Medulla oblongata (tissue), 1 donor: Measurements from ENCODE around the gene PTPRJ.

Source experiments
- DNase-seq: peaks from one replicate; pipeline ENCODE4 v3.0.0-alpha.2; 2015; ENCODE audit errors: extremely low spot score

Gene PTPRJ

DNA sequence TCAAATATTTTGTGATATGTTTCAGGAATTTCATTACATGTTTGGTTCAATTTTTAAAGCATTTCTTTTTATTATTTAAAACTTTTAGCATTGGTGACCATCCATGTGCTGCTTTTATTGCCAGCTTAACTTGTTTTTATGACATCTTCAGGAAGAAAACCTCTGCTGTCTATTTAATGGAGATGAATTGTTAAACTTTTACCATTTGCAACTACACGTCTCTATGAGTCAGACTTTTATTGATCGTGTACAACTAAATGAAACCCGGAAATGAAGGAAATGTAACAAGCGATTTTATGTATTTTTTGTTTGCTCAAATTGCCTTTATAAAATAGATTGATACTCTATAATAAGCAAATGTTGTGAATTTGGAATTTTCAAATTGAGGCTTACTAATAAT lies 113.0 kb downstream of the PTPRJ start:
- no peak for DNase-seq

DNA sequence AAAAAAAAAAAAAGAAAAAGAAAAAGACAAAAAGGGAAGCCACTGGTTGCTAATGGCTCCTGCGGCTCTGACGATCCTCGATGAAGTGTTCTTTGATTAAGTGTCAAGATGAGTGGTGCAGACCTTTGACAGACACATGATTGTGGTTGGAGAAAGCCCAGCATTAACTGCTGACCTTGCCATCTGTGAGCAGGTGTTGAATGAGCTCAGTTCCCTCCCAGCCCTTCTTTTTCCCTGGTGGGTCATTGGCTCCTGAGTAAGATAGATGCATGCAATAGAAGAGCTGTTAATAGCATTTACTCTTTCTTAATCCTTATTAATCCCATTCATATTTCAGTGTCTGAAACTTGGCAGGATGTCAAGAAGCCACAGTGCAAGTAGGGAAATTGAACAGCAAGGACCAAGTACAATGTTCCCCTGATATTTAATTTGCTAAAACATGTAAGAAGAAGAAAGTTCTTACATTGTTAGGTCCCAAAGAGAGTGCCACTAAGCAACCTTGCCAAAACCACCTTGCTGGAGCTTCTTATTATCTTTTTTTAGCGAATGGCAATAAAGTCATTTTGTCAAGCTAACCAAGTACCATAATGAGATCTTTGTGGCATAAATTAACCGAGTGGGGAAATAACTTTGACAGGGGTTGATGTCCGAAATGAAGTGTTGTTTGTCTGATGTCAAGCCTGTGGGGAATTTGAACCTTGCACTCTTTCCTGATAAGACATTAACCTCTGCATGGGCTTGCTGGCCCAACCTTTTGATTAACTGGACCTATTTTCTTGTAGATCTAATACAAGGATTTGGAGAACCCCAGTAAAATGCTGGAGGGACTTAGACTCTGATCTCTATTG lies 113.7 kb downstream of the PTPRJ start:
- no peak for DNase-seq

DNA sequence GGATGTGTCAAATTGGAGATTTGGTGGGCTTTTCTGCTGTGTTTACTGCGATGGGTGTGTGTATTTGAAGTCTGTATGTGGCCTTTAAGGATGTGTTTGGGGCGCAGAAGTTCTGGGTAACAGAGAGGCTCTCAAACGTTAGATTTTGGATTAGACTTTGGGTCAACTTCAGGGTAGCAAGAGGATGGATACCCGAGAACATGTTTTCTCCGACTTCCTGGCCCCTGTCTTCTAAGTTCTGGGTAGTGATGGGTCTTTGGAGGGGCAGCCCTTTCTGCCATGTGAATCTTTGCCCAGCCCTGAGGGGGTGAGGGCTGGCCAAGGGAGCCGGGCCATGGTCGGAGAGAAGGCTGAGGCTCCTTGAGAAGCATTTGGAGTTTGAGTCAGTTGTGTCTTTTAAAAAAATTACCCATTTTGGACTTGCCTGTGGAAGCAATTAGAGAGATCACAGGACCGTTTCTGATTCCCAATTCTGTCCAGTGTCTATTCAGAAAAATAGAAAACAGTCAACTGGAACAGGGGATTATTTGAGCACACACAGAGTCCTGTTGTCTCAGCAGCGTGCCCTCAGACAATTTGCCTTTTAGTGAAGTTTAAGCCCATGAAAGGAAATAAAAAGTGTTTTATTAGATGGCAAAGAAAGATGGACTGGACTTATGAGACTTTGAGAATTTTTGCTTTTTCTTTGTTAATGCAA lies 114.4 kb downstream of the PTPRJ start:
- DNase-seq = peak; percentile 89

DNA sequence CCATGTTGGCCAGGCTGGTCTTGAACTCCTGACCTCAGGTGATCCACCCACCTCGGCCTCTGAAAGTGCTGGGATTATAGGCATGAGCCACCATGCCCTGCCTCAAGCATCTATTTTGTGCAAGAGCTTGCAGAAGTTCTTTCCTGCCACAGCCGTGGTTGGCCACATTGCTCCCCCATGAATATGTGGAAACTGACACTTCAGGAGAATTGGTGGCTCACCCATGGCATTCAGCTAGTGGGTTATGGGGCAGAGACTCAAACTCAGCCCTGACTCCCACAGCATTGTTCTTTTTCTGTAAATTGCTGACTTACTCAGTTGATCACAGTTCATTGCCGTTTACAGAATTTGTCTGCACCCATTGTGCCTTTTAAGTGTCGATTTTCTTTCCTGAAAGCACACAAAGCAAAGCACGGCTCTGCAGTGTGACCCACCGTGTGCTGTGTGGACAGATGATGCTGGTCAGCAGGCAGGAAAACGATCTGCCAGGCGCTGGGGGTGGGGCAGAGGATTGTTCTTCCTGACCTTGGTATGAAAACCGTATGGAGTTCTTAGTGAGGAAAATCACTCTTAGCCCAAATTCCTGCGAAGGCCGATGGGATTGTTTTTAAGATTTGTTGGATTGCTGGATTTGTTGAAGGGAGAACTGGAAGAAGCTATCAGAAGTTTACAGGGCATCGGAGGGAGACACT lies 115.6 kb downstream of the PTPRJ start:
- DNase-seq = no peak

DNA sequence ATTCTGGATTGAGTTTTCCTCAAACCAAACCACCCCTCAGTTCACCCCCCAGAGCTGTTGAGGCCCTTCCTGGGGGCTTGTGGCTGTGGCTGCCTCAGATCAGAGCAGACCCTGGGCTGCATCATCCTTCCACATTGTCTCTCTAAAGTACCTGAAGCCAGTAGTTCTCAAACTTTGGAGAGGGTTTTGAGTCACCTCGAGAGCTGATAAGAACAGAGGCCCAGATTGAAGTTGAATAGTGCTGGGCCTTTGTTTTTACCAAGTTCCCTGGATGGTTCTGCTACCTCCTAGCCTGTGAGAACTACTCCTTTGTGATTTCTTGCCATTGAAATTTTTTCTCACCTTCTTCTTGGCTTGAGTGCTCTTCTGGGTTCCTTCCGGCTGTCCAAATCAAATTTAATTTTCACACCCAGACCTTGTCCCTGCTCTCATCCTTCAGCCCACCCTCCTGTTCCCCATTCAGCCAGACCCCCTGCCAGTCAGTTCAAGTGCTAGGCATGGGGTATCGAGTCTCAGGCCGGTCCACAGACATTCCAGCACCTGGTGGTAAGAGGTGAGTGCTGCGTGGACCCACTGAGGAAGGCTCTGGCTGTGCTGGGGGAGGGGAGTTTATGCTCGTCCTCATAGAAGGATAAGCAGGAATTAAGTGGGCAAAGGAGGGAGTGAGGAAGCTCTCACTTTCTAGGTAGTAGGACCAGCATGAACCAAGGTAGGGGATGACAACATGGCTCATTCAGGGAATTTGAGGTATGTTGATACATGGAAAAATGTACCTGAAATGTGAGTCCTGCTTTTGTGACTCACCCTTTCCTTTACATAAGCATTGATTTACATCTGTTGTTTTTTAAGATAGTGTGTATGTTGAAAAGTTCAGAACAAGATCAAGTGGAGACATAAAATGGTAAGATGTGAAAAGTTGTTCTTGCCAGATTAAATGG lies 116.5 kb downstream of the PTPRJ start:
- no peak for DNase-seq

DNA sequence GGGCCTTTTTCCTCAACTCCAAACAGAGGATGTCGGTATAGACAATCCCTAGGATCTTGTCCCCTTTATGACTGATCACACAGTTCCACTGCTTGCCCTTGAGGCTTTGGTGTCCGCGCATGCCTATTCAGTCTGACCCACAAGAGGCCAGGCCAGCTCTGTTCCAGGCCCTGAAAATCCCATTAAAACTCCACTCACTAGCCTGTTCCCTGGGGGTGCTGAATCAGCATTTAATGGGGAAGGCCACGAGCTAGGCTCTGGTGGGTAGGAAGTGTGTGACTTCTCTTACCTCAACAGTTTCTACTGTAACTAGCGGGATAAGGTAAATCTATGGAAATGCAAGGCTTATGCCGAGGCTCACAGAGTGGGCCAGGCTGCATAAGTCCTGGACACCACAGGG lies 117.7 kb downstream of the PTPRJ start:
- DNase-seq = no peak

DNA sequence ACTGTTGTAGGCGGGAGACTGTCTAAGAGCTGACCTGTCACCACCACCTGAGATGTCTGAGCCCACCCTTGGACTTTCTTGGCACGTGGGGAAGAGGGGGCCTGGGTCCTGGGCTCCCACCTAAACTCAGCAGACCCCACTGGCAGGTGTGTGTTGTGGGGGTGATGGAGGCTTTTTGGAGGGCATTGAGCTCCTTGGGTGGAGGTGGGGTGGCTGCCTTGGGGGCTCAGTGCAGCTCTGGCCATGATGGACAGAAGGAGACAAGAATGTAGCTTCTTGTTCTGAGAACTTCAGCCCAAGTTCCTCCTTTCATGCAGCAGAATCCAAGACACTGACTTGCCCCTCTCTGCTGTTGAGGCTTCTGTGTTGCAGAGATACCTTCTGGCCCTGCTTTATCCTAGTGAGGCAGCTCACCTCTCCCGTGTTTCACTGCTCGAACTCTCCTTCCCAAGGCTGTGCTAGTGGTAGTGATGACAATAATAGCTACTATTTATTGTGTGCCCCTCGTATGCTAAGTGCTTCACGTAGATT lies 119.6 kb downstream of the PTPRJ start:
- no peak for DNase-seq

DNA sequence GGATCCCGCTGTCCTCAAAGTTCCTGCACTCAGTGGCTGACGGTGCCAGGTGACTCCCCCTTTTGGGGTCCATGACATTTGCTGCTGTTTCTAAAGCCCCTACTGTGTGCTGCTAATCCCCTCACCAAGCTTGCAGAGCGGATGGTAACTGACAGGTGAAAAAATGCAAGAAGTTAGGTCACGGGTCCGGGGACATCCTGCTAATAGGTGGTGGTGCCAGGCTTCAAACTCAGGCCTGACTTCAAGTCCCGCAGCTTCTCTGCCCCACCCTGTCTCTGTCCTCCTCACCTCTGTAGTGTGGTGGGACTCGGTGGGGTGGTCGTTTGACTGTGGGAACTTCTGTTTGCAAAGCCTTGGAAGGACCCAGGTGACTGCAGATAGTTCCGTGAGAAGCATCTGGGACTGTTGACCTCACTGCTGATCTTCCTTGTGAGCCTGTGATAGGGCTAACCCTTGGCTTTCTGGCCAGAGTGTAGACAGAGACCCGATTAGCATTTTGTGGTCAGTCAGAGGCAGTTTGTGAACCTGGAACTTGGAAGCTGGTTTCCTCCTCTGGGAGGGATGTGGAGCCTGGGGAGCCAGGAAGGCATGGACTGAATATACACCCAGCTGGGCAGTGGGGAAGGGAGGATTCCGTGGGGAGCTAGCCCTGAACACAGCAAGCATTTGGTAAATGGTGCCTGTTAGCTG lies 120.8 kb downstream of the PTPRJ start:
- no peak for DNase-seq

DNA sequence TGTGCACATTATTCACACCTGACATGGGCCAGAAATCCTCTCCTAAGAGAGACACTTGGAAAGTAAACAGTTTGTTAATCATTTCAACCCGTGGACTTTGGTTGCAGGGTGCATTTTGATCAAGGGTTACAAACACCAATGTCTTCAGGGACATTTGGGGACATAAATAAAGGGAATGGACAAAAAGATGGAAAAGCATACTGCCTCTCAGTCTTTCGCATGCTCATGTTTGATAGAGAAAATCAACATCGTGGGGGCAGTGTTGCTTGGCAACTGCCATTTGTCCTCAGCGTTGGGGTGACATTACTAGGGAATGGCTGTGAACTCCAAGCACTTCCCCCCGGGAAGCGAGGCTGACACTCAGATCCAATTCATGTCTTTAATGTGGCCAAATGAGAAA lies 121.6 kb downstream of the PTPRJ start:
- no peak for DNase-seq

DNA sequence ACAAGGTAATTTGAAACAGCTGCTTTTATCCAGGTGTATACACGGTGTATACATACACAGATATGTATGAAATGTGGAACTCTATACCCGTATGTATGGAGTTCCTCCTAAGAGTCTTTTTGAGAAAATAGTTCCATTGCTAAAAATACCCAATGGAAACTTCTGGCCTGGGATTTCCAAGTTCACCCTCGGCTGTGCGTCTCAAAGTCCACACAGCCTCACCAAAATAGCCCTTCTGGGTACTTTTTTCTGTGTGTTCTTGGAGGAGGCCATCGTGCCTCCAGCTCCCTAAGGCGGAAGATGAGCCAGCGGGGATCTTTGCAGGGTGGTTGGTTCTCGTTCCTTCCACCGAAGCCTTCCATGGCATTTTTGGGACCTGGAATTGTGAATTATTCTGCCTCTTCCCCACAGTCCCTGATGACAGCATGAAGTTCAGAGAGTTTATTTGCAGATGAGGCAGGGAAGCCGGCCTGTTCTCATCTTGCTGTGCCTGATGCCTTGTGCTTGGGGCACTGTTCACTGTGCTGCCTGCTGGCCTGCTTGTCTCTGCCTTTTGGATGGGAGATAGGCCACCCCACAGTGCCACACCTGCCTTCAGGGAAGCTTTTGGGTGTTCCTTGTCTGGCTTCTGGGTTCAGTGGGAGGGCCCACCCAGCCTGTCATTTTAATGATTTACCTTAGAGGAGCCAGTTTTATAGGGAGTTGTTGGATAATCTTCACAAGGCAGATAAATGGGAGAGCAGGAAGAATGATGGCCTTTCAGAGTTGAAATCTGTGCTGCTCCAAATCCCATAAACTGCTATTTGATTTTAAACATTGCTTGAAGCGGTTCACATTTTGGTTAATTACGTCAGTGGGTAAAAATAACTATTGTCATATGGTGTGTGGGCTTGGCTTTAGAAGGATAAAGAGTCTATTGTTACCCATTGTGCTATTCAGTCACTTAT lies 123.5 kb downstream of the PTPRJ start:
- DNase-seq = peak; percentile 85

DNA sequence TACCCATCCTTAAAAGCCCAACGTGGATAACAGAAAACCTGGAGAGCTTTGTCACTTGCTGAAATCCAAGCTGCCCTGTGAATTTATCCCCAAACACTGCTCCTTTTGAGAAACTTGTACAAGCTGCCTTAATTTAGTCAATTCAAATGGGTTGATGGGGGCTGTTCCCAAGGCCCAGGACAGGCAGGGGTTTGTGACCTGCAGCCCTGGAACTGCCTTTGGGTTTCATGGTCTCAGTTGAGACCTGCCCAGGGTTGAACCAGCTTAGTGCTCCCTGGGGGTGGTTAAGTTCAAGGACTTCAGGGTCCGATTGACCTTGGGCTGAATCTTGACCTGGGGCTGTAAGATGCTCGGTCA lies 124.2 kb downstream of the PTPRJ start:
- DNase-seq = no peak

DNA sequence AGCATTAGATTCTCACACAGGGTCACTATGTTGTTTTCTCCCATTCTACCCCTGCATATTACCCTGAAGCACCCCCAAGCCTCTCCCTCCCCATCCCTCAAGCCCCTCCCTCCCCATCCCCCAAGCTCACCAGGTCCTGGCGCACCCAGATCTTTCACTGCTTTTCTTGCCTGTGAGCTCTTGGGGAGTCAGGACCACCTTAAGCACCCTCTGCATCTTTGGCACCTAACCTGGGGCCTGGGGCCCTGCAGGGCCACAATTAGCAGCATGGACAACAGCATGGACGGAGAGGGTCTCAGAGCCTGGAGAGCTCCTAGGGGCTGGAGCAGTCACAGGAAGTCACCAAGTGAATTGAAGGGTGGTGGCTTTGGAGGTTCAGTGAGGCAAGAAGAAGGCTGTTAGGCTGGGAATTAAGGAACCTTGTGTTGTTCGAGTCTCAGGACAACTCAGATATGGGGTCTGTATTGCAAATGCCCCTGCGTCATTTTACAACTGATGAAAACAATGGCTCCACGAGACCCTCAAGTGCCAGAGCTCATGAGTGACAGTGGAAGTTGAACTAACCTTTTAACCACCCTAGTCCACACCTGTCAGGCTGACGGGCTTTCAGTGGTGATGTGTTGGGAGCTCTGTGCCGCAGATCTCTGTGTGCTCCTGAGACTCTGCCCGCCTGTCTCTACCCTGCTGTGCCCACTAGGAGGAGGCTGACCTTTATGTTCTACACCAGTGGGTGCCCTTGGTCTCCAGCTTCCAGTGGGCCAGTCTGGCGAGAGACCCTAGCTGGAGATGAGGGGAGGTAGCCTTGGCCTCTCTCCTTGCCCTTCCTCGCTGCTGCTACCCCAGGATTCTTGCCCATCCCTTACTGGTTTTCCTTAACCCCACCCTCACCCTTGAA lies 125.0 kb downstream of the PTPRJ start:
- no peak for DNase-seq

DNA sequence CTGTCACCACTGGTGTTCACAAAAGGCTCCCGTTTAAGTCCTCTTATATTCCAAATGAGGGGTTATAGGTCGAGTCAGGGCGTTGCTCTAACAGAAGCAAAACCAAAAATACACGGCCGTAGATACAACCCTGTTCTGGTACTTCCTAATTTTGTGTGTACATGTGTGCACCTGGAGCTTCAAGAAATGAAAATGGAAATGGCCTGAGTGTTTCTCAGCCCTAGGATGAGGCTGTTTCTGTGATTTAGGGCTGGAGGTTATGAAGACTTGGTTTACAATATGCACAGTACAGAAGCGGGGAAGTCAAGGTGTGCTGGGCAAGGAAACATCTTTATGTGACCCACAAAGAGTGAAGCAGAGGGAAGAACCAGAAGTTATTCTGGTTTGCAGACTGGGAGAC lies 125.8 kb downstream of the PTPRJ start:
- no peak for DNase-seq

DNA sequence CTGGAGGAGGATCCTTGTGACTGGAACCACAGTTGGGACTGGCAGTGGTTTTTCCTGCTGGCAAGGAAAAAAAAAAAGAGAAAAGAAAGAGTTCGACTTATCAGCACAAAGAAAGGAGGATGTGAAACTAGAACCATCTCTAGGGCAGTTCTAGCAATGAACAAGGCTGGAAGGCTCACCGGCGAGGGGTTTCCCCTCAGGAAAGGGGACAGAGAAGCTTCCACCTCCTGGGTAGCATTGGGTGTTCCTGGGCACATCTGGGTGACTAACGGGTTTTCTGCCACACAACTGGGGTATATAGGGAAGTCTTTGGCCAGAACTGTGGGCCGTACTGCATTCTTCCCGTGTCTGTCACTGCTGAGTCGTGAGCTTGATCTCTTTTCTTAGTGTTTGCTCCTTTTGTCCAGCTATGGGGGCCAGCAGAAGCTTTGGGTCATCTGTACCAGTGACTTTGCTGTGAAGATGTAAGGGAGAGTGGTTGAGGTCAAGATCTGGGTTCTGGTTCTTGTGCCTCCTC lies 126.9 kb downstream of the PTPRJ start:
- no peak for DNase-seq

DNA sequence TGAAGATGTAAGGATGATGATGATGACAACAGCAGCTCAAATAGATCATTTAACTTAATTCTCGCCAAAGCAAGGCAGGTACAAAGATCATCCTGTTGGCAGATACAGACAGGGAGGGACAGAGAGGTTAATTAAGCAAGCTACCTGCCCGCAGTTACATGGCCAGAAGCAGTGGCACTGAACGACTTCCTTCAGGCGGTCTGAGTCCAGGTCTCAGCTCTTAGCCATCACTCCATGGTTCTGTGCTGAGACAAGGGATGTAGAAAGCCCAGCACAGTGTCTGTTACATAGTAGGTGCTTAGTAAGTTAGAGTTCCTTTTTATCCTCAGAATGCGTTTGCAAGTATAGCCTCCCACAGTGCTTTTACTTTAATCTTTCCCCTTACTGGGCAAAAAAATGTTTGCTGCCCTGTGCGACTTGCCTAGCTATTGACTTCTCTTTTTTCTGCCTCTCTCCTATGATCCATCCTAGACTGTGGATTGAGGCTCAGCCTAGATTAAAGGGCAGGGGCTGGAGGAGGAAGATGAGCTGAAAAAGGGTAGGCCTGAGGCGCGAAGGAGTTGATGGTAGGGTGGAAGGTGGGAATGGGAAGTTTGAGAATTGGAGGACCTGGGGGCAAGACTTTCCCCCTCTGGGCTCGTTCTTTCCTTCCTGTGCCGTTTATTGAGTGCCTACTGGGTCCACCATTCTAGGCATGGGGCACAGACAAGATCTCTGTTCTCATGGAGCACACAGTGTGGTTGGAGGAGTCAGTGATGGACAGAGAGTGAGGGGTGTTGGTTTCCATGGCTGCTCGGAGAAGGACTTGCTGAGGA lies 128.1 kb downstream of the PTPRJ start:
- no peak for DNase-seq

DNA sequence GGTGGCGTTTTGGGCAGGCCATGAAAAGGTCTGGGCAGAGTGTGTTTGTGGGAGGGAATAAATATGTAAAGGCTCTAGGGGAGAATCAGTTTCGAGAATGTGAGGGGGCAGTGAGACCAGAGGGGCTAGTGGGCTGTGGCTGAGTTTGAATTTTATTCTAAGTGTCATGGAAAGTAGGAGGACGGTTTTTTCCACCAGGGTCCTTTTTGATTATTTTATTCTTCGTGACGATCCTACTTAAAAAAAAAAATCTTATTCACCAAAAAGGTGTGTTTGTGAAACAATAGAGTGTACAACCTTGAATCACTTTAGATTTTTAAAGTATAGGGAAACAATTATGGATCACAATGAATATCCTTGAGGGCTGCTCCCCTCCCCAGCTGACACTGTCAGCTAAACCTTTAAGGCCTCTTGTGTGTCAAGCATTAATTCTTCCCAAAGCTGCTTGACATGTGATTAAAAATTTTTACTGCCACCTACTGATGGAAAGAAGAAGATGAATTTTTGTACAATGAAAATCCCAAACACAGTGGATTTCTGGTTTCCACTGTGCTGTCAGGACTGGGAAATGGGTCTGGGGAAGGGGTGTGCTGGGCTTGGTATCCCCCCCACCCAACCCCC lies 128.8 kb downstream of the PTPRJ start:
- peak; percentile 72 for DNase-seq

DNA sequence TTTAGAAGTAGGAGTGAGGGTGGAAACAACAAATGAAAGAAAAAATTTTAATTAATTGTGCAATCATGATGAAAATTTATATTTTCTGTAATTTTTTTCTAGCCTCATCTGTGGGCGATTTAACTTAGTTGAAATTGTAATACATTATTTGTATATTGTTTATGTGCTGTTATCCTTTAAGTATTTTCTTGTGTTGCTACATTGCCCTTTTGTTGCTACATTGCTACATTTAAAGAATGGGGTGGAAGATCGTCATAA lies 130.1 kb downstream of the PTPRJ start:
- DNase-seq = no peak
